Measurements from ENCODE around the gene FUNDC2. TPM values are rescaled to one million over a fixed set of nuclear protein-coding genes. Genes with fewer than 3 reads are reported as not detected.

Gene FUNDC2
- total RNA-seq, 6 donors from 2014 or later, result 18.3 to 93.9 (median 50.2) TPM

DNA sequence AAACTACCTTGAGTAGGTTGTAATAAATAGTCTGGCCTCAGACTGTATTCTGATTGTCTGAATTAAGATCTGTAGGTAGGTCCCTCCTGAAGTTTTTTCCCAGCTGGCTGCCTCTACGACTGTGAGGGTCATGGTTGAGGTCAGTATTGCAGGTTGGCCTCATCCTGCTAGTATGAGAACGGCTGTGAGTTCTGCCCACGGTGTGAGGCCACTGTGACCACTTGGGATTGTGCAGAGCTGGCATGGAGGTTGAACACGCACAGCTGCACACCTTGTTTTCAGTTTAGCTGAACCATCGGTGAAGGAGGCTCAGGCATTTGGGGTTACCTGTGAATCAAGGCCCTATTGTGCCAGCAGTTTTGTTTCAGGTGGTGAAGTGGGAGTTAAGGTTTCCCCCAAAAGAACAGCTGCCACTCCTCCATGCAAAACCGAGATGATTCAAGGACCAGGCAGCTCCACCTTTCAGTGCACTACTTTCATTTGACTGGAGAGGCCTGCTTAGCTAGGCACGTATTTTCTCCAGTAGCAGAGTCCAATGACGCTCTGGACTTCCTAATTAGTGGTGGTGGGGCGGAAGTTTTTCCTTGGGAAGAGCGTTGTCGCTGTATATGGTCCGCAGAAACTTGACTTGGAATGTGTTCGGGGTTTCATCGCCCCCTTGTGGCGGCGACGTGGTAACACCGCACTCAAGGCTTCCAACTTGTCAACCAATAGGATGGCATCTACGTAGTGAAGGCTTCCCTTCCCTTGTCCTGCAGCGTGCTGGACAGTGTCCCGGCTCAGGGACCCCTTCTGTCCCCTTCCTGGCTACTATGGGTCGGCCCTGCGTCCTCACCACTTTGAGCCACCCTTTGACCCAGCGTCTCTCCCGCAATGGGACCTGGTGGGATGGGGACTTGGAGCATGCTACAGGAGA is 30.5 kb downstream of the FUNDC2 start:
- Histone ChIP-seq H3K27me3 (no peaks in the 10 kb centered on the region), H3K36me3 (peaks cover 0 to 9% (median 0%) of the 10 kb centered on the region in 4 donors), H3K4me3 (peak overlapping the region in 1 of 4 donors; percentile 20), H3K27ac (peak overlapping the region in 1 of 4 donors; percentile 61), H3K4me1 (peaks cover 0 to 7% (median 2%) of the 10 kb centered on the region in 4 donors), H3K9me3 (no peaks in the 10 kb centered on the region)
- WGBS, 2 donors, result 9 to 32% methylated on average over 4 to 25 of the region's 25 CpGs
- ATAC-seq (ENCODE audit: low FRiP score in 2 of 2), result peak; percentile 91 to 92
- no peak for TF ChIP-seq POLR2AphosphoS5 (IDR thresholded peaks at IDR 0.05)
- TF ChIP-seq, protein P1, sequence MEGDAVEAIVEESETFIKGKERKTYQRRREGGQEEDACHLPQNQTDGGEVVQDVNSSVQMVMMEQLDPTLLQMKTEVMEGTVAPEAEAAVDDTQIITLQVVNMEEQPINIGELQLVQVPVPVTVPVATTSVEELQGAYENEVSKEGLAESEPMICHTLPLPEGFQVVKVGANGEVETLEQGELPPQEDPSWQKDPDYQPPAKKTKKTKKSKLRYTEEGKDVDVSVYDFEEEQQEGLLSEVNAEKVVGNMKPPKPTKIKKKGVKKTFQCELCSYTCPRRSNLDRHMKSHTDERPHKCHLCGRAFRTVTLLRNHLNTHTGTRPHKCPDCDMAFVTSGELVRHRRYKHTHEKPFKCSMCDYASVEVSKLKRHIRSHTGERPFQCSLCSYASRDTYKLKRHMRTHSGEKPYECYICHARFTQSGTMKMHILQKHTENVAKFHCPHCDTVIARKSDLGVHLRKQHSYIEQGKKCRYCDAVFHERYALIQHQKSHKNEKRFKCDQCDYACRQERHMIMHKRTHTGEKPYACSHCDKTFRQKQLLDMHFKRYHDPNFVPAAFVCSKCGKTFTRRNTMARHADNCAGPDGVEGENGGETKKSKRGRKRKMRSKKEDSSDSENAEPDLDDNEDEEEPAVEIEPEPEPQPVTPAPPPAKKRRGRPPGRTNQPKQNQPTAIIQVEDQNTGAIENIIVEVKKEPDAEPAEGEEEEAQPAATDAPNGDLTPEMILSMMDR (IDR thresholded peaks at IDR 0.05), result peak; percentile 67 to 83 (median 78)
- peak; percentile 42 to 69 for DNase-seq

DNA sequence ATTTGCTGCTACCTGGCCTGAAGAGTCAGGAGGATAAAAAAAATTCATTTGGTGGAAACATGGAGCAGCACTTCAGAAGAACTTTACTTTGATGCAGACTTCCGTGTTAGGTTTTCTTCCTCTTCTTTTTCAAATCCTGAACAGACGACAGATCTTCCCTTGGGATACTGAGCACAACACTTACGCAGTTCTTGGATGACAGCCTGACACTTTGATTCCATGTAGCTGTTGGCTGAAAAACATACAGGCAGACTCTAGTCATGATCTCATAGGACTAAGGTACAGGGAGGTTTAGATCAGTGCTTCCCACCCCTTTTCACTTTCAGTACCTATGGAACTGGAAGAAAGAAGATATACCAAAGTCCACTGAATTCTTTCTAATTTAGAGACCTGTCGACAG is 35.1 kb downstream of the FUNDC2 start:
- no peaks in the 10 kb centered on the region for H3K27me3 ChIP-seq
- DNase-seq (no peak), ATAC-seq (ENCODE audit: low FRiP score in 2 of 2) (no peak)
- no peak overlapping the region for H3K4me3 ChIP-seq
- no peaks in the 10 kb centered on the region for H3K9me3 ChIP-seq
- no peaks in the 10 kb centered on the region for H3K36me3 ChIP-seq
- H3K27ac ChIP-seq, result no peak overlapping the region
- H3K4me1 ChIP-seq, result peaks cover 0 to 5% (median 2%) of the 10 kb centered on the region in 4 donors
- WGBS, 2 donors, result 81 to 90% methylated on average over 4 of the region's 4 CpGs
- TF ChIP-seq POLR2AphosphoS5 (IDR thresholded peaks at IDR 0.05) (no peak), POLR2A (IDR thresholded peaks at IDR 0.05) (no peak), EP300 (IDR thresholded peaks at IDR 0.05) (no peak)
- TF ChIP-seq, protein P1 (IDR thresholded peaks at IDR 0.05), result no peak

DNA sequence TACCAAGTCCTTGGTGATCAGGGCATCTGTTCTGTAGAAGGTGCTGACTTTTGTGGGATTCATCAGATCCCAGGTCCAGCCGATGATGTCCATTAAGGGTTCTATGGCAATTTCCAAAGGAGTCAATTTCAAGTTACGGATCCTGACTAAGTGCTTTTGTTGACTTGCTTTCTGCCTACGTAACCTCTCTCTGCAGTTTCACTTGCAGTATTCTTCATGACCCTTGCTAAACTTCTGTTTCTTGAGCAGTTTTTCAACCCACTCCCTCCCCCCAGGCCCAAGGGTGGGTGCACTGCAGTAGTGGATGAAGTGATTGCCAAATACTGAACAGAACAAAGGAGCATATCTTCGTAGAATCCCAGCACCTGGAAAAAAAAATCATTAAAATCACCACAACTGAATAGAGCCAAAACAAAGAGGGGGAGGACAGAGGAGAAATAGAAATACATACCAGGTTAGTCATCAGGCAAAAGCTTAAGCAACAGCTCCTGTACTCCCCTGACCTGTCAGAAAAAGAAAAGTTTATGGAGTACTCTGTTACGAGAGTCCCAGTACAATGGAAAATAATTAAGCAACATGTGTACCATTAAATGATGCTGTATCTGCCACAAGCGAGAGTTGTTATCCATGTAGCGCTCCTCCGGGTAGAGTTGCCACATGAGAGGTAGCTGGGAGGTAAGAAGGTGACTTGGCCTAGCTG is 38.5 kb downstream of the FUNDC2 start:
- peaks cover 0 to 7% (median 2%) of the 10 kb centered on the region in 4 donors for H3K4me1 ChIP-seq
- no peaks in the 10 kb centered on the region for H3K36me3 ChIP-seq
- no peaks in the 10 kb centered on the region for H3K27me3 ChIP-seq
- WGBS, 2 donors, result 89 to 96% methylated on average over 8 of the region's 8 CpGs
- H3K4me3 ChIP-seq, result no peak overlapping the region
- H3K9me3 ChIP-seq, result no peaks in the 10 kb centered on the region
- no peak overlapping the region for H3K27ac ChIP-seq
- ATAC-seq (ENCODE audit: low FRiP score in 2 of 2) (no peak), DNase-seq (no peak)
- TF ChIP-seq POLR2A (IDR thresholded peaks at IDR 0.05), result no peak
- TF ChIP-seq EP300 (IDR thresholded peaks at IDR 0.05), result no peak
- TF ChIP-seq, protein P1 (IDR thresholded peaks at IDR 0.05), result no peak
- no peak for TF ChIP-seq POLR2AphosphoS5 (IDR thresholded peaks at IDR 0.05)

DNA sequence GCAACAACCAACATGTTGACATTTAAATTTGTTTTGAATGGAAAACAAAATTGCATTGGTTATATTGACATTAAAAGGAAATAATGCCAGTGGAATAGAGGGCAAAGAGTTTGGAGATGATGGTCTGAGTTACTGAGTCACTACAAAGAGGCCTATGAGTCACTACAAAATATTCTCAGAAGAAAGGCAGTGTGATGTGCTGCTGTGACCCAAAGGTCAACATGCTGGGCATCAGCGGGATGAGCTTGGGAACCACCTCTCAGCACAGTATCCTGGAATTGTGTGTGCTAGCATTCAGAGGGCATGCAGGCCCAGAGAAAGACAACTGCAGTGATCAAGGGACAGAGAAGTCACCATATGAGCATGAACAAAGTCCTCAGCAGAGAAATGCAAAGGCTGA is 41.5 kb downstream of the FUNDC2 start:
- ATAC-seq (ENCODE audit: low FRiP score in 2 of 2) (no peak), DNase-seq (no peak)
- peaks cover 0 to 9% (median 5%) of the 10 kb centered on the region in 4 donors for H3K4me1 ChIP-seq
- no peaks in the 10 kb centered on the region for H3K36me3 ChIP-seq
- TF ChIP-seq, protein P1 (IDR thresholded peaks at IDR 0.05), result no peak
- TF ChIP-seq EP300 (IDR thresholded peaks at IDR 0.05) (no peak), POLR2AphosphoS5 (IDR thresholded peaks at IDR 0.05) (no peak), POLR2A (IDR thresholded peaks at IDR 0.05) (no peak)
- WGBS, 2 donors, result 65% methylated on average over 1 of the region's 1 CpG; no CpG with 5 or more reads in 1 of the 2 donors
- H3K9me3 ChIP-seq, result no peaks in the 10 kb centered on the region
- H3K27me3 ChIP-seq, result no peaks in the 10 kb centered on the region
- H3K27ac ChIP-seq, result no peak overlapping the region
- H3K4me3 ChIP-seq, result no peak overlapping the region
